ENCODE results near the gene NDUFA7.
"Not testable (repeated sequence)": the region's sequence is repeated elsewhere in the genome, so short reads cannot be mapped to it uniquely, and the experiment has no call there.

Gene NDUFA7

DNA sequence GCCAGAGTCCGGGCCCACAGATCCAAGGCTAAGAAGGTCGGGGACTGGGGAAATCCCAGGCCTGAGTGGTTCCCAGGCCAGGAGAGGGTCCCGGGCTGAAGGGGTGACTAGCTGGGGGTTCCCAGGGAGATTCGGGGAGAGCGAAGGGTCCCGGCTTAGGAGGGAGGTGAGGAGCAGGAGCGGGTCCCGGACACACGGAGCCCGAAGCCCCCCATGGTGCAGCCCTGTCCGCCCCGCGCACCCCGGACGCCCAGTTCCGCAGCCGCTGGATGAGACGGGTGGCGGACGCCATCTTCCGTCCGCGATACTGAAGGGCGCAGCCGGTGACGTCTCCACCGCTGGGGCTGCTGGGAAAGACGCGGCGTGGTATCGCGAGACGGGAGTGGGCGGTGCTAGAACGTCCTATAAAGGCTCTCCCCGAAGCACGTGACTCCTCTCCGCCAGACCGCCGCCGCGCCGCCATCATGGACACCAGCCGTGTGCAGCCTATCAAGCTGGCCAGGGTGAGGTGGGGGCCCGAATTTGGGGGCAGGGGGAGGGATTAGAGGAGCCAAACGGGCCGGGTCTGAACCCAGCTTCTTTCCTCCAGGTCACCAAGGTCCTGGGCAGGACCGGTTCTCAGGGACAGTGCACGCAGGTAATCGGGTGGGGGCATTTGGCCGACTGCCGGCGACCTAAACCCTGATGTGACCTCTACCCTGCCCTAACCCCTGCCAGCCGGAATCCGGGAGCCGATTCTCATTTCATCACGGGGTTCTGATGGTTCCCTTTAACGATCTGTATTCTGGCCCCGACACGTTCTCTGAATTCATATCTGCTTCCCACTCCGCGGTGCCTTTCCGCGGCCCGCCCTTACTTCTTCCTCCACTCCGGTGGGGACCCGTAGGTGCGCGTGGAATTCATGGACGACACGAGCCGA is at the start of gene NDUFA7, which contains the start of gene RPS28:
Gene NDUFA7 (minus strand): TSS at position 309 of the 919 bp plus-strand sequence. CDS start 17 bp downstream, at position 292.
Gene RPS28 (plus strand): TSS at position 430 of the 919 bp plus-strand sequence. CDS start 35 bp downstream, at position 465.
- peak; percentile 95 for DNase-seq (ENCODE audit: low read depth)

DNA sequence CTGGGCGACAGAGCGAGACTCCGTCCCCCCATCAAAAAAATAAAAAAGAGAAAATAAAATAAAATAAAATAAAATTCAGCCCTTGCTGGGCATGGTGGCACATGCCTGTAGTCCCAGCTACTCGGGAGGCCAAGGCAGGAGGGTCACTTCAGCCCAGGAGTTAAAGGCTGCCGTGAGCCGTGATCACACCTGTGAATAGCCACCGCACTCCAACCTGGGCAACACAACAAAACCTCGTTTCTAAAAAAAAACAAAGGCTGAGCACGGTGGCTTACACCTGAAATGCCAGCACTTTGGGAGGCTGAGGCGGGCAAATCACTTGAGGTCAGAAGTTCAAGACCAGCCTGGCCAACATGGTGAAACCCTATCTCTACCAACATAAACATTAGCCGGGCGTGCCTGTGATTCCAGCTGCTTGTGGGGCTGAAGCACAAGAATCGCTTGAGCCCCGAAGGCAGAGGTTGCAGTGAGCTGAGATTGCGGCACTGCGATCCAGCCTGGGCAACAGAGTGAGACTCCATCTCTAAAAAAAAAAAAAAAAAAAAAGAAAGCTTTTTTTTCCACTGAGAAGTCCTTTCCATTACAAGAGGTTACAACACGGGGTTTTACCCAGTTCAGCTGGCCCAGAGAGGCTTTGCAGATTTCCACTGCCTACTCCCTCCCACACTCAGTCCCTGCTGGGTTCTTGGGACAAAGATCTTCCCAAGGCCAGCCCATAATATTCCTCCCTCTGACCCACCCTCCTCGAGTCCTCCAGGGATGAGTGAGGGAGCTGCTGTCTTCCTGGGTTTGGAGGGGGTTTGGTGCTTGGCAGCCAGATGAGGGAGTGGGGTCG is 49.2 kb upstream of the NDUFA7 start:
- no peak for DNase-seq (ENCODE audit: low read depth)

DNA sequence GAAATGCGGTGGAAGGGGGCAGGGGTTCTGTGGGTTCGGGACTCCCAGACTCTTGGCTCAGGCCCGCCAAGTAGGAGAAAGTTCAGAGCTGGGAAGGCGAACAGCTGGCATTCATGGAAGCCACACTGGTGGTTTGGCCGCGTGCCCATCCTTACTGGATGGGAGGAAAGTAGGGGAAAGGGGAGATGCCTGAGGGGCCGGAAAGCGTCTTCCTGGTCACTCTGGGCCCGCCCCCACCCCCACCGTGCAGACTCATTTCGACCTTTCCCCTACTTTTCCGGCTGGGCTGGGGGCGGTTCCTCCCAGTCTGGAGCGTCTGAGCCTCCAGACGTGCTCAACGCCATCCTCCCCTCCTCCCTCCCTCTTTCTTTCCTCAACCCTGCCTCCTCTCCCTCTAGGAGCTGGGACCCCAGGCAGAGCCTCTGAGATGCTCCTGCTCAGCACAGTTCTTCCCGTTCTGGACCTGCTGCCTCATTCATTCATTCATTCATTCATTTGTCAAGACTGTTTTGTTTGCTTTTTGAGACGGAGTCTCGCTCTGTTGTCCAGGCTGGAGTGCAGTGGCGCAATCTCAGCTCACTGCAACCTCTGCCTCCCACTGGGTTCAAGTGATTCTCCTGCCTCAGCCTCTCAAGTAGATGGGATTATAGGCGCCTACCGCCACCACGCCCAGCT is 46.3 kb upstream of the NDUFA7 start:
- peak; percentile 99 for DNase-seq (ENCODE audit: low read depth)

DNA sequence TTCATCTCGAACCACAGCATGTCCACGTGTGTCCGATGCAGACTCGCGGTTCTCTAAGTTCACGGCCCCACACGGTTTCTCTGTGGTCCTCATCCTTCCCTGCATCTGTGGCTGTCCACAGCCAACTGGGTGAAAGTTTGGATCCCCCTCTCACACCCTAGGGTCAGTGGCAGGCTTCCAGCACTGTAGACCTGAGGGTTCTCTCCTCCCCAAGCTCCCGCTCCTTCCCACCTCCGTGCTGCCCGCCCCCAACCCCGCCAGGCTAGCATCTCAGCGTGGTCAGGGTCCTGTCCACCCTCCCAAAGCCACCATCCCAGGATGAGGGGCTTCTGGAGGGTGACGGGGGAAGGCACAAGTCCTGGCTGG is 45.8 kb upstream of the NDUFA7 start:
- DNase-seq (ENCODE audit: low read depth), result peak; percentile 32

DNA sequence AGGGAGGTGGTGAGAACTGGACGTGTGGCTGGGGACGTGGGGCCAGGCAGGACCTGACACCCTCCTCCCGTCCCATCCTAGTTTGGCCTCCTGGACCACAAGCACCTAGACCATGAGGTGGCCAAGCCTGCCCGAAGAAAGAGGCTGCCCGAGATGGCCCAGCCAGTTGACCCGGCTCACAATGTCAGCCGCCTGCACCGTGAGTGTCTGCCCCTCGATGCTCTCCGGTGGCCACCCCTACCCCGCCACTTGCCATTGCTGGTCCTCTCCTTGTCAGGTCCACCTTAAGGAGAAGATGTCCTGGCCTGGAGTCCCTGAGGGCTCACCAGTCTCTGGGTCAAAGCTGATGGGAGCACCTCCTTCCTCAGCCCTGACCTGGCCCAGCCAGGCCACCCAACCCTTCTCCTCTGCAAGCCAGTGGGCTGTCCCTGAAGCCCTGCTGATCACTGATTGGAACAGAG is 45.0 kb upstream of the NDUFA7 start:
- DNase-seq (ENCODE audit: low read depth), result no peak

DNA sequence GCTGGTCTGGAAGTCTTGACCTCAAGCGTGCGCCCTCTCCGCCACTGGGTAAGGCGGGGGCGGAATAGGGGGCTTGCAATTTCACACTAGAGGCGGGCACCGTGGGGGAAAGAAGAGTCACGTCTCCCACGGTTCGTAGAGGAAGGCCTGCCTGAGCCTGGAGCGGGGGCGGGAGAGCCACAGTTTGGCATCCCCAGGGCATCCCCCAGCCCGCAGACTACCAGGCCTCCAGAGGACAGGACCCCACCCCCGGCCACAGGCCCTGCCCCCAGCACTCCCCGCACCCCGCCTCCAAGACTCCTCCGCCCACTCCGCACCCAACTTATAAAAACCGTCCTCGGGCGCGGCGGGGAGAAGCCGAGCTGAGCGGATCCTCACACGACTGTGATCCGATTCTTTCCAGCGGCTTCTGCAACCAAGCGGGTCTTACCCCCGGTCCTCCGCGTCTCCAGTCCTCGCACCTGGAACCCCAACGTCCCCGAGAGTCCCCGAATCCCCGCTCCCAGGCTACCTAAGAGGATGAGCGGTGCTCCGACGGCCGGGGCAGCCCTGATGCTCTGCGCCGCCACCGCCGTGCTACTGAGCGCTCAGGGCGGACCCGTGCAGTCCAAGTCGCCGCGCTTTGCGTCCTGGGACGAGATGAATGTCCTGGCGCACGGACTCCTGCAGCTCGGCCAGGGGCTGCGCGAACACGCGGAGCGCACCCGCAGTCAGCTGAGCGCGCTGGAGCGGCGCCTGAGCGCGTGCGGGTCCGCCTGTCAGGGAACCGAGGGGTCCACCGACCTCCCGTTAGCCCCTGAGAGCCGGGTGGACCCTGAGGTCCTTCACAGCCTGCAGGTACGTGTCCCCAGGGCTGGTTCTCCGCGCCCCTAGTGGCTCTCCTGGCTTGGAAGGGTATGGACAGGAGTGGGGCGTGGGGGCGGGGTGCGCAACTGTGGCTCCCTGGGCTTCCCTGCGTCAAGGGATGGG is 42.9 kb upstream of the NDUFA7 start, which contains the start of gene ANGPTL4:
Gene ANGPTL4 (plus strand): TSS at position 353 of the 969 bp plus-strand sequence. CDS start 167 bp downstream, at position 520.
- peak; percentile 58 for DNase-seq (ENCODE audit: low read depth)

DNA sequence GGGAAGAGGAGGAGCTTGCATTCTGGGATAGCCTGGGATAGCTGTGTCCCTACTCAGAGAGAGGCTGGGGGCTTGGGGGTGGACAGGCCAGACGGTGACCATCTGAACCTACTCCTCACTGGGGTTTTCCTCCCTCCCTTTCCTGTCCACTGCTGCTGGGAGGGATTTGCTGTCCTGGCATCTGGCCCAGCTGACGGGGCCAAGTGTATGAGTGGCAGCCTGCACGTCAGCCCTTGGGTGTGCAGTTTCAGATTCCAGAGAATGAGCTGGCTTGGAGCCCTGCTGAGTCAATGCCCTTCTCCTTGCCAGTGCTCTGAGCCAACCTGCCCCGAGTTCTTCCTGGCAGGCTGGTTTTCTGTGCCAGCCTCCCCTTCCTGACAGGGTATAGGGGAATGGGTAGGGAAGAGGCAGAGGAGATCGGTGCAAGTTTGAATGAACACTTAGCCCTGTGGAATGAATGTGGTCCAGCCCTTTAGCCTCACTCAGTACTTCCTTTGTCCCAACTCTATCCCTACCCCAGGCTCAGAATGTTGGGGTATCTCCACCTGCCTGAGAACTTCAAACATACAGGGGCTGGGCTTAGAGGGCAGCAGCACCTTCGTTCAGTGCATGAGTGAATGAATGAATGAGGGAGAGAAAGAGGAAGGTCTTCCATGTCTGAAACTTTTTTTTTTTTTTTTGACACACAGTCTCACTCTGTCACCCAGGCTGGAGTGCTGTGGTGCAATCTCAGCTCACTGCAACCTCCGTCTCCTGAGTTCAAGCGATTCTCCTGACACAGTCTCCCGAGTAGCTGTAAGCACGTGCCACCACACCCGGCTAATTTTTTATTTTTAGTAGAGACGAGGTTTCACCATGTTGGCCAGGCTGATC is 41.0 kb upstream of the NDUFA7 start:
- DNase-seq (ENCODE audit: low read depth), result peak; percentile 99

DNA sequence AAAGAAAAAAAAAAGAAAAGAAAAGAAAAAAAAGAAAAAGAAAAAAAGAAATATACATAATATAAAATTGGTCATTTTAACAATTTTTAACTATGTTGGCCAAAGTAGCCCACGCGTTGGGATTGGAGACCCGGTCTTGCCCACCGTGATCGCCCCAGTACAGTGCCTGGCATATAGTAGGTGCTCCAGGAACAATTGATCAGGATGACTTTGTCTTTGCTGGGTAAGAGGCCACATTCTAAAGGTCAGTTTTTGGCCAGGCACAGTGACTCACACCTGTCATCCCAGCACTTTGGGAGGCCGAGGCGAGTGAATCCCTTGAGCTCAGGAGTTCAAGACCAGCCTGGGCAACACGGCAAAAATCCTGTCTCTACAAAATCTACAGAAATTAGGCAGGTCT is 39.0 kb upstream of the NDUFA7 start:
- no peak for DNase-seq (ENCODE audit: low read depth)

DNA sequence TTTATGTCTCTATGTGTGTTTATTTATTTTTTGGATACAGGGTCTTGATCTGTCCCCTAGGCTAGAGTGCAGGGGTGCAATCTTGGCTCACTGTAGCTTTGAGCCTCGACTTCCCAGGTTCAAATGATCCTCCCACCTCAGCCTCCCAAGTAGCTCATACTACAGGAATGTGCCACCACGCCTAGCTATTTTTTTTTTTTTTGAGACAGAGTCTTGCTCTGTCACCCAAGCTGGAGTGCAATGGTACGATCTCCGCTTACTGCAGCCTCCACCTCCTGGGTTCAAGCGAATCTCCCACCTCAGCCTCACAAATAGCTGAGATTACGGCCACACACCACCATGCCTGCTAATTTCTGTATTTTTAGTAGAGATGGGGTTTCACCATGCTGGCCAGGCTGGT is 37.8 kb upstream of the NDUFA7 start:
- no peak for DNase-seq (ENCODE audit: low read depth)

DNA sequence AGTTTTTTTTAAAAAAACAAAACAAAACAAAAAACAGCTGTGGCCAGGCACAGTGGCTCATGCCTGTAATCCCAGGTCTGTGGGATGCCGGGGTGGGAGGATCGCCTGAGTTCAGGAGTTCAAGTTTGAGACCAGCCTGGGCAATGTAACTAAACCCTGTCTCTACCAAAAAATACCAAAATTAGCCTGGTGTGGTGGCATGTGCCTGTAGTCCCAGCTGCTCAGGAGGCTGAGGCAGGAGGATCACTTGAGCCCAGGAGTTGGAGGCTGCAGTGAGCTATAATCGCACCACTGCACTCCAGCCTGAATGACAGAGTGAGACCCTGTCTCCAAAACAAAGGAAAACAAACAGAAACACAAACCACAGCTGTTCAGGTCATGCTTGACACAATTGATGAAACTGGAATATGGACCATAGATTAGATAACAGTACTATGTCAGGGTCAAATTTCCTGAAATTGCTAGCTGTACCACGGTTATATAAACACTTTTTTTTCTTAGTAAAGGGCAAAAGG is 35.9 kb upstream of the NDUFA7 start:
- DNase-seq (ENCODE audit: low read depth), result no peak

DNA sequence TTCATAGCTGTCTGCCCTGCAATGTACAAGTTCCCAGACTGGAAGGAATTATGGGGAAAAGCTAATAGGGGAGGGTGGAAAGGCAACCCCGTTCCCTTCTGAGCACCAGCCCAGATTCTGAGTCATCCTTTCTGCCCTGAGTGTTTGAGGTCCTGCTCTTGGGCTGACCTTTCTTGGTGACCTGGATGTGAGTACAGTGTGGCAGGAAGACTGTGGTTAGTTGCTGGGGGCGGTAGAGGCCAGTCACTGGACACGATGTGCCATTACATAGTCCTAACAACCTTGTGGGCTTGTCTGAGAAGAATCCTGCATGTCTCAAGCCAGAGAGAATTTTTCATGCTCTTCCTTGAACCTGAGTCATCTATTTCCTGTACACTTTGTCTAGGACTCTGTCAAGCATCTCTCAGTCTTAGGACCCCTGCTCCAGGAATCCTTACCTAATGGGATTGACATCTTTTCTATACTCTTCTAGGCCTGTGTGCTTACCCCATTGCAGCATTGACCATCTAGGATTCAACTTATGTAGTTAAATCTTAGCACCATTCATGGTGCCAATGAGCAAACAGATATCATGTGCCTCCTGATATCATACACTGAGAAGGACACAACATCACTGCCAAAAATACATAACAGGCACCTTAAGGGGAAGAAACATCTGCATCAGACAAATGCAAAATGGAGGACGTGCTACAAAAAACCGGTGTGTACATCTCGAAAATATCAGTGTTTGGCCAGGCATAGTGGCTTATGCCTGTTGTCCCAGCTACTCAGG is 34.6 kb upstream of the NDUFA7 start:
- DNase-seq (ENCODE audit: low read depth), result peak; percentile 99

DNA sequence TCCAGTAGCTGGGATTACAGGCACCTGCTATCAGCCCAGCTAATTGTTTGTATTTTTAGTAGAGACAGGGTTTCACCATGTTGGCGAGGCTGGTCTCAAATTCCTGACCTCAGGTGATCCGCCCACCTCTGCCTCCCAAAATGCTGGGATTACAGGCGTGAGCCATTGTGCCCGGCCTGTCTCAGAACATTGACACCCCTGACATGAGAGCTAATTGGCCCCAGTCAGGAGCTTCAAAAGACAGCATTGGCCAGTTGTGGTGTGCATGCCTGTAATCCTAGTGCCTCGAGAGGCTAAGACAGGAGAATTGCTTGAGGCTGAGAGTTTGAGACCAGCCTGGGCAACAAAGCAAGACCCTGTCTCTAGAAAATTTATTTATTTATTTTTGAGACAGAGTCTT is 31.7 kb upstream of the NDUFA7 start:
- not testable (repeated sequence) for DNase-seq (ENCODE audit: low read depth)

DNA sequence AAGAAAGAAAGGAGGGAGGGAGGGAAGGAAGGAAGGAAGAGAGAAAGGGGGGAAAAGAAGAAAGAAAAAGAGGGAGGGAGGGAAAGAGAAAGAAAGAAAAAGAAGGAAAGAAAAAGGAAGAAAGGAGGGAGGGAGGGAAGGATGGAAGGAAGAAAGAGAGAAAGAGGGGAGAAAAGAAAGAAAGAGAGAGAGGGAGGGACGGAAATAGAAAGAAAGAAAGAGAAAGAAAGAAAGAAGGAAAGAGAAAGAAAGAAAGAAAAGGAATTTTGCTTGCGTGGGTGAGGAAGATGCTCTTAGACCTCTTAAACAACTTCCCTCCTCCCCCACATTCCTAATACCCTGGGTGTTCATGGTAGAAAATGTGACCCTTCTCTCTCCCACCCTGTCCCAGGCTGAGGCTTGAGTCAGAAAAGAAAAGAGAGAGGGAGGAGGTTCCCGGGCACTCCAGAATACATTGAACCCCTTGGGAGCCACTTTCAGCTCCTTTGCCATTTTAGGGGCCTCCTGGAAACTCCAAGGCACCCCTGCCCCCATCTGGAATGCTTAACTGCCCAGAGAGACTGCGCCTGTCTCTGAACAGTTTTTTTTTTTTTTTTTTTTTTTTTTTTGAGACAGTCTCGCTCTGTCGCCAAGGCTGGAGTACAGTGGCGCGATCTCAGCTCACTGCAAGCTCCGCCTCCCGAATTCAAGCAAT is 31.1 kb upstream of the NDUFA7 start:
- DNase-seq (ENCODE audit: low read depth), result peak; percentile 47

DNA sequence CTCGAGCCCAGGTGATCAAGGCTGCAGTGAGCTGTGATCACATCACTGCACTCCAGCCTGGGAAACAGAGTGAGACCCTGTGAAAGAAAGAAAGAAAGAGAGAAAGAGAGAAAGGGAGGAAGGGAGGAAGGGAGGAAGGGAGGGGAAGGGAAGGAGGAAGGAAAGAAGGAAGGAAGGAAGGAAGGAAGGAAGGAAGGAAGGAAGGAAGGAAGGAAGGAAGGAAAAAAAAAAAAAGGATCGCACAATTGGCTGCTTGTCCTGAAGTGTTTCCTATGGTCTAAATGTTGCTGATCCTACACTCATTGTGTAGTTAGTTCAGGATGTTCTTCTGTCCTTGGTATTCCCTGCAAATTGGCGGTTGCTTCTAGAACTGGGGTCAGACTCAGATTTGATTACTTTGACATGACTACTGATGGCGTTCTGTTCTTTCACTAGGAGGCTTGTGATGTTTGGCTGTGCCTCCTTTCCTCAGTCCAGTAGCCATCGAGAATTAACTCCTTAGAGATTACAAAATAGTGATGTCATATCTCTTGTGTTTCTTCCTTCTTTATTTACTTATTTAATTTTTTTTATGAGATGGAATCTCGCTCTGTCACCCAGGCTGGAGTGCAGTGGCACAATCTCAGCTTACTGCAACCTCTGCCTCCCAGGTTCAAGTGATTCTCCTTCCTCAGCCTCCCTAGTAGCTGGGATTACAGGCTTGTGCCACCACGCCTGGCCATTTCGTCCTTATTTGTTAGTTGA is 28.6 kb upstream of the NDUFA7 start:
- DNase-seq (ENCODE audit: low read depth), result not testable (repeated sequence)

DNA sequence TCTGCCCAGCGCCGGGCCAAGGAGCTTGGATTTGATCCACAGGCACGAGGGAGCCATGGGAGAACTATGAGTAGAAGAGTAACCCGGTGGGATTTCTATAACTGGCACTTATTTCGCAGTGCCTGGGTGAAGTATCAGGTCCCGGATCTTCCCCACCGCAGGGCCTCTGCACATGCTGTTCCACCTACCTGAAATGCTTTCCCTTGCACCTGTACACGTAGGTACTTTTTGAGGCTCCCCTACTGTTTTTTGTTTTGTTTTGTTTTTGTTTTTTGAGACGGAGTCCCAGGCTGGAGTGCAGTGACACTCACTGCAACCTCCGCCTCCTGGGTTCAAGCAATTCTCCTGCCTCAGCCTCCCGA is 22.3 kb upstream of the NDUFA7 start:
- no peak for DNase-seq (ENCODE audit: low read depth)

DNA sequence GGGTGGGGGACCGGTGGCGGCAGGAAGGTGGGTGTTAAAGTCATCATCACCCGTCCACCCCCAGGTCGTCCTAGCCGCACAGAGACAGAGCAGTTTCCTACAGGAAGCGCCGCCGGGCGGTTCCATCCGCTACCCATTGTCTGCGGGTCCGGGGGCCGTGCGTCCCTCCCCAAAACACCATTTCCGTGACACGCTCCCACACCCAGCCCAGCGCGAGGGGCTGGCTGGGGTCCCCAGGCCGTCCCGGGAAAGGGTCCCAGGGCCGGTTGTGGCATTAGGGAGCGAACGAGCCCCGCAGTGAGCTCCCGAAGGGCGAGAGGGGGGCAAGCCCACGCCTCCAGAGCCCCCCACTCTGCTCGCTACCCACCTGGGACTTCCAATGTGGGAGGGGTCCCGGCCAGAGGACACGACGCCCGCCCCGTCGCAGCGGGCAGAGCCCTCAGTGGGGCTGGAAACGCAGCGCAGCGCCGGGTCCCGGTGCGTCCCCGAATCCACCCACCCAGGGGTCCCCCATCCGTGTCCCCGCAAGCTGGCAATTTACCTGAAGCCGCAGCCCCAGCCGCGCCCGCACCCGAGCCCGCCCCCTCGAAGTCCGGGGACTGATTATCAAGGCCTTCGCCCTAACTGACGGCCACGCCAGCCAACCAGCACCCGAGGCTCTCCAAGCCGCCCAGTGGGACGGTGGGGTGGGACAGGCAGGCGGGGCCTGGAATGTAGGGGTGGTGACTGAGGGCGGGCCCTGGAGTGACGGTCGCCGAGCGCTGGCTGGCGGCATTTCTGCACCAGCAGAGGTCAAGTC is 21.7 kb upstream of the NDUFA7 start, which contains the start of gene KANK3:
Gene KANK3 (minus strand): TSS at position 579 of the 799 bp plus-strand sequence. CDS start 5,434 bp downstream, outside the sequence.
- DNase-seq (ENCODE audit: low read depth), result peak; percentile 92

DNA sequence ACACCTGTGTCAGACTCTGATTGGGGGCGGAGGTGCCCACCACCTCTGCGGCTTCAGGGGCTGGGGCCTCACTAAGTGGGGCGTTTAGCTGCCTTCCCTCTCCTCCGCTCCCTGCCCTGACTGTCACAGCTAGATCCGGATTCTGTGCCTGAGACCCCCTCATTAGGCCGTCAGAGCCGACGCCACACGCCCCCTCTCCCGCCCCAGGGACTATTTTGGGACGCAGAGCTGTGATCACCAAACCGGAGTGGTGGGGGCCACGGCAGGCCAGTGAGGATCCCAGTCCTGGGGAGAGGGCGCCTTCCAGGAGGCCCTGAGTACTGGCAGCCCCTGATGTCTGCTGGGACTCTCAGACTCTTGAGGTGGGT is 21.1 kb upstream of the NDUFA7 start:
- DNase-seq (ENCODE audit: low read depth), result no peak

All from EH (cell line).